Stimulated activated CD8-positive, alpha-beta memory T cell treated with anti-CD3 and anti-CD28 coated beads, Interleukin-15, amount 100 ng/mL, for 1 hour (primary cell): Measurements from ENCODE around the gene GRB2.
"Not testable (repeated sequence)": the region's sequence is repeated elsewhere in the genome, so short reads cannot be mapped to it uniquely, and the experiment has no call there.

Experiments
- DNase-seq: peaks from one replicate; pipeline ENCODE4 v3.0.0-alpha.2; 2020; ENCODE audit warnings: low read depth

GRB2 gene

DNA sequence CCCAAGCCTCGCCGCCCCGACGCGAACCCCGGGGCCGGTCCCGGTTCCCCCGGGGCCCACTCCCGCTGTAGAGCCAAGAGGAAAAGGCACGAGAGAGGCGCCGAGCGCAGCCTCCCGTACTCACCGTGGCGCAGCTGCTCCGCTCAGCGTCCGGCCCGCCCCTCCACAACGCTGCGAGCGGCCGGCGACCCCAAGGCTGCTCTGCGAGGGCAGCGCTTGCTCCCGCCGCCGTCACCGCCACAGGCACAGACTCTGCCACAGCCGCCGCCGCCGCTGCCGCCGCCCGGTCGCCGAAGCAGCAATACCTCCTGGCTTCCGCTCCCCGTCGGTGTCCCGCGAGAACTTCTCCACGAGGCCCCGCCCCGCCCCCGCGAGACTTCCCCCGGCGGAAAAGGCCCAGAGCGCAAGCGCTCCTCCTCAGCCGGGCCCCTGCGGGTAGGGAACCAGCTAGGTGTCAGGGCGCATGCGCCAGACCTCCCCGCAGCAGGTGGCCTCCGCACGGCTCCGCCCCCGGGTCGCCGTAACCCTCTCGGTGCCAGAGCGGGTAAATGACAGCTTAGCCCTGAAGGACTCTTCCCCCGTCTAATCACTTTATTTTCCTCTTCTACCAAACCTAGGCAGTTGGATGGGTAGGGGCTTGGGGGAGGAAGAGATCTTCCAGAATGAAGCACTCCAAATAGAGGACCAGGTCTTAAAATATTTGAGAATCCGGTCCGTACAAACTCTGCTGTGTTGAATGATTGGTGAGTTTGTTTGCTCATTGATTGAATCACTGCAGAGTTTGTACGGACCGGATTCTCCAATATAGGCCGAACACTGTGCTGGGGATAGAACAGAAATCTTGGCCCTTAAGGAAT lies at the start of gene GRB2:
Gene GRB2 (minus strand): TSS at position 314 of the 857 bp plus-strand sequence. CDS start 12,050 bp downstream, outside the sequence.
- DNase-seq, result peak; percentile 99

DNA sequence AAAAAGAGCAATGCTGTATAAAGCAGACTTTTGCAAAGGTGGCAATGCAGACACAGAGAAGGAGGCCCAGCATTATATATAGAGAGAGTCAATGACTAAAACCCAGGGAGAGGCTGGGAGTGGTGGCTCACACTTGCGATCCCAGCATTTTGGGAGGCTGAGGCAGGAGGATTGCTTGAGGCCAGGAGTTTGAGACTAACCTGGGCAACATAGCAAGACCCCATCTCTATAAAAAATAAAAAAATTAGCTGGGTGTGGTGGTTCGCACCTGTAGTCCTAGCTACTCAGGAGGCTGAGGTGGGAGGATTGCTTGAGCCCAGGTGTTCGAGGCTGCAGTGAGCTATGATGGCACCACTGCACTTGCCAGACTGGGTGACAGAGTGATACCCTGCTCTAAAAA lies 49.2 kb upstream of the GRB2 start:
- DNase-seq, result not testable (repeated sequence)

DNA sequence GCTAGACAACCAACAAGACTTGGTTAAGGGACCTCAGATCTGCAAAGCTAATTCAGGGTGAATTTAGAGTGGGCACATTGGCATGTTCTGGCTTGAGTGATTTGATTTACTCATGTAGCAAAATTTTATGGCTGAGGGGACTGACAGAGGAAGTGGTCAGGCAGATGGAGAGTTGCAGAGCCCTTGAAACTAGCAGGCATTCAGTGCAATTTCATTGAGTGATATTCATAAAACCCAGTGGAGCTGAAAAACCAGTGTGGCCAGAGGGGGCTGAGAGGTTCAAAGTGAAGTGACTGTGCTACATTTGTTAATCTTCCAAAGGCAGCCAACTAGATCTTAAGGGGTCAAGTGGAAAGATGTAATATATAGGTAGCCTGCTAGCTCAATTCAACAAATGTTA lies 48.7 kb upstream of the GRB2 start:
- DNase-seq, result no peak

DNA sequence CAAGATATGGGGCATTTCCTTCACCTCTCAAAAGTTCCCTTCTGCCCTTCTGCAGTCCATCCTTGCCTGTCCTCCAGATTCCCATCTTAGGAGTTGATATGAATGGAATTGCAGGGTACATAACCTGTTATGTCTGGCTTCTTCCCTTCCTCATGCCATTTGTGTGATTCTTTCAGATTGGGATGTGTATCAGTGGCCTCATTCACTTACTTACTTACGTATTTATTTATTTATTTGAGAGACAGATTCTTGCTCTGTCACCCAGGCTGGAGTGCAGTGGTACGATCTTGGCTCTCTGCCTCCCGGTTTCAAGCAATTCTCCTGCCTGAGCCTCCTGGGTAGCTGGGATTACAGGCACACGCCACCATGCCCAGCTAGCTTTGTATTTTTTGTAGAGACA lies 44.8 kb upstream of the GRB2 start:
- no peak for DNase-seq

DNA sequence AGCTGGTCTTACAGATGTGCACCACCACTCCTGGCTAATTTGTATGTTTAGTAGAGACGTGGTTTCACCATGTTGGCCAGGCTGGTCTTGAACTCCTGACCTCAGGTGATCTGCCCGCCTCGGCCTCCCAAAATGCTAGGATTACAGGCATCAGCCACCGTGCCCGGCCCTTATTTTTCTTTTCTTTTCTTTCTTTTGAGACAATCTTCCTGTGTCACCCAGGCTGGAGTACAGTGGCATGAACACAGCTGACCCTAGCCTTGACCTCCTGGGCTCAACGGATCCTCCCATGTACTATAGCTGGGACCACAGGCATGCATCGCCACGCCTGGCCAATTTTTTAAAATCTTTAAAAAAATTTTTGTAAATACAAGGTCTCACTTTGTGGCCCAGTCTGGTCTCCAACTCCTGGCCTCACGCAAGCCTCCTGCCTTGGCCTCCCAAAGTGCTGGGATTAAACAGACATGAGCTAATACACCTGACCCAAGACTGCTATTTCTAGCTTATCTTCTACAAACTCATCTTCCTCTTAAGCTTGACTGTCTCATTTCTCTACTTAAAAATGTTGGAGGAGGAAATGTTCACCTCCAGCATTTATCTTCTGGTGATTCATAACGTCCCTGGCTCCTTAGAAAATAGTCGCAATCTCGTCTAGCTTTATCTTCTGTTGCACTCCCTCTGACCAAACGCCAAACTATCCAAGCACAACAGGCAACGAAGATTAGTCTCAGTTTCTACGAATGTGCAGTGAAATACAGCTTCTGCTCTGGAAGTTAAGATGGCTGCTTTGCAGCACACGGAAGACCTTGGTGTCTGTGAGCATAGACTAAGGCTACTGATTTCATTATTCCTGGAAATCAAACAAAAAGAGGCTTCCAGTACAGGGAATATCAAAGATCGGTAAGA lies 42.7 kb upstream of the GRB2 start:
- DNase-seq, result no peak

DNA sequence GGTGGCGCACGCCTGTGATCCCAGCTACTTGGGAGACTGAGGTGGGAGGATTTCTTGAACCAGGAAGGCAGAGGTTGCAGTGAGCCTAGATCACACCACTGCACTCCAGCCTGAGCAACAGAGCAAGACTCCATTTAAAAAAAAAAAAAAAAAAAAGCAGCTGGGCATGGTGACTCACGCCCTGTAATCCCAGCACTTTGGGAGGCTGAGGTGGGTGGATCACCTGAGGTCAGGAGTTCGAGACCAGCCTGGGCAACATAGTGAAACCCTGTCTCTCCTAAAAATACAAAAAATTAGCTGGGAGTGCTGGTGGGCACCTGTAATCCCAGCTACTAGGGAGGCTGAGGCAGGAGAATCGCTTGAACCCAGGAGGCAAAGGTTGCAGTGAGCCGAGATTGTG lies 40.4 kb upstream of the GRB2 start:
- DNase-seq, result not testable (repeated sequence)

DNA sequence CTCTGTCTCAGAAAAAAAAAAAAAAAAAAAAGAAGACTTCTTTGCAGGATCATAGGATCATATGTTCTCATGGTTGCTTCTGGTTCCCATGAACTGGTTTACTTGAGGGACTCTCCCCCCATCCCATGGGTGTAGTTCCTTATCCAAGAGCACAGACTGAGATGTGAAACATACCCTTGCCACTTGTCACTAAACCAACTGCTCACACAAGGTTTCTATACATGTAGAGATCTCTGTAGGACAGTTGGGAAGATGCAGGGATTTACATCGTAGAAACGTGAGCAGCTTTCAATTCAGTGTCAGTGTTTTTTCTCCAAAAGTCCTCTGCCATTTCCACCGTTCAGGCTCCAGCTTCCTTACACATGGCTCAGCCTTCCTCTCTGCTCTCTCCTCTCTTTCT lies 39.8 kb upstream of the GRB2 start:
- no peak for DNase-seq

DNA sequence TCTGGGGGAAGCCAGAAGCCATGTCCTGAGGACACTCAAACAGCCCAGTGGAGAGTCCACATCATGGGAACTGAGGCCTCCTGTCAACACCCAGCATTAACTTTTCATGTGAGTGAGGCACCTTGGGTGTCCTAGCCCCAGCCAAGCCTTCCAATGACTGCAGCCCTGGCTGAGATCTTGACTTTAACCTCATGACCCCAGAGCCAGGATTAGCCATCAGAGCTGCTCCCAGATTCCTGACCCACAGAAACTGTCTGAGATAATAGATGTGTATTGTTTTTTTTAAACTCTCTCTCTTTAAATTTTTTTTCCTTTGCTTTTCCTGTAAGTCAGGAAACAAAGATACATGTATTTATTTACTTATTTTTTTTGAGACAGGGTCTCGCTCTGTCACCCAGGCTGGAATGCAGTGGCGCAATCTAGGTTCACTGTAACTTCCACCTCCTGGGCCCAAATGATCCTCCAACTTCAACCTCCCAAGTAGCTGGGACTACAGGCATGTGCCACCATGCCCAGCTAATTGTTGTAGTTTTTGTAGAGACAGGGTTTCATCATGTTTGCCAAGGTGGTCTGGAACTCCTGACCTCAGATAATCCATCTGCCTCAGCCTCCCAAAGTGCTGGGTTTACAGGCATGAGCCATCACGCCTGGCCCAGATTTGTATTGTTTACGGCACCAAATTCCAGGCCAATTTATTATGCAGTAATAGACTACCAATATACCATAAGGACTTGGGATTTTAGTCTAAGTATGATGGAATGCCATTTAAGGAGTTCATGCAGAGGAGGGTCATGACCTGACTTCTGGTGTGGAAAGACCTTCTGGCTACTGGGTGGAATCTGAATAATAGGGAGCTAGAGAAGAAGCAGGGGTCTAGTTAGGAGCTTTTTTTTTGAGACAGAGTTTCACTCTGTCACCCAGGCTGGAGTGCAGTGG lies 37.0 kb upstream of the GRB2 start:
- no peak for DNase-seq

DNA sequence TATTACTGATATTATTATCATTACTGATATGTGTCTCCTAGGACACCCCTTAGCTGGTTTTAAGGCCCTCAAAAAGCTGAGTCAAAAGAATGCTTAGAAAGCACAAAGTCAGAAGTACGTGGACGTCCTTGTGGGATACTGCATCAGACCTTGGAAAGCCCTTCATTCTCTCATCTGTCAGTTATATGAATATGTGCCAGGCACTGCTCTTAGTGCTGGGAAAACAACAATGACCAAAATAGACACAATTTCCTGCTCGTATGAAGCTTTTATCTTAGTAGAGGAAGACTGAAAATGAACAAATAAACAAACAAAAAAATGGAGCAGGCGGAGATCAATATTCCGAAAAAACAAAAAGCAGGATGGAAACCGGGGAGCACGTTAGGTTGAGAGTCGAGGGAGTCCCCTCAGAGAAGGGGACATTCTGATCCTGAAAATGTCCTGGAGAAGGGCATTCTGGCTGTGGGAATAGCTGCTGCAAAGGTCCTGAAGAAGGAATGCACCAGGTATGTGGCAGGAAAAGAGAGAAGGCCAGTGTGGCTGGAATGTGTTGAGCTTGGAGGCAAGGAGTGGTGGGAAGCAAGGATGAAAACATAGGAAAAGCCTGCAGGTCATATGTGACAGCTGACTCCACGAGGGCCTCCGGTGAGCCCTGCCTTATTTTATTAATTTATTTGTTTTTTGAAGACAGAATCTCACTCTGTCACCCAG lies 35.4 kb upstream of the GRB2 start:
- no peak for DNase-seq

DNA sequence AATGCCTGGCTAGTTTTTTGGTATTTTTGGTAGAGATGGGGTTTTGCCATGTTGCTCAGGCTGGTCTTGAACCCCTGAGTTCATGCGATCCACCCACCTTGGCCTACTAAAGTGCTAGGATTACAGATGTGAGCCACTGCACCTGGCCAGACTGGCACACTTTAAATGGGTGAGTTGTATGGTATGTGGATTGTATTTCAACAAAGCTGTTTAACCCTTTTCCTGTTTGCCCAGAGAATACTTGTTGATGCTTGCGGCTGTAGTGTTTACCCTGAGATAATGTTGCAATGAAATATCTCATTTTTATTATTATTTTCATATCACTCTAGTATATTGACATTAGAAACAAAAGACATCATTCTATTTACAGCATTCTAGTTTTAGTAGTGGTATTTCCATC lies 33.8 kb upstream of the GRB2 start:
- DNase-seq, result no peak

DNA sequence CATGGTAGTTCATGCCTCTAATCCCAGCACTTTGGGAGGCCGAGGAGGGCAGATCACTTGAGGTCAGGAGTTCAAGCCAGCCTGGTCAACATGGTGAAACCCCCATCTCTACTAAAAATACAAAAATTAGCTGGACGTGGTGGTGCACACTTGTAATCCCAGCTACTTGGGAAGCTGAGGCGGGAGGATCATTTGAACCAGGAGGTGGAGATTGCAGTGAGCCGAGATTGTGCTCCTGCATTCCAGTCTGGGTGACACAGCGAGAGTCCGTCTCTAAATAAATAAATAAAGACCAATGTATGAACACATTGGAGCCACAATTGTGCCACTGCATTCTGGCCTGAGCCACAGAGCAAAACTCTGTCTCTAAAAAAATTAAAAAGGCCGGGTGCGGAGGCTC lies 31.9 kb upstream of the GRB2 start:
- not testable (repeated sequence) for DNase-seq

DNA sequence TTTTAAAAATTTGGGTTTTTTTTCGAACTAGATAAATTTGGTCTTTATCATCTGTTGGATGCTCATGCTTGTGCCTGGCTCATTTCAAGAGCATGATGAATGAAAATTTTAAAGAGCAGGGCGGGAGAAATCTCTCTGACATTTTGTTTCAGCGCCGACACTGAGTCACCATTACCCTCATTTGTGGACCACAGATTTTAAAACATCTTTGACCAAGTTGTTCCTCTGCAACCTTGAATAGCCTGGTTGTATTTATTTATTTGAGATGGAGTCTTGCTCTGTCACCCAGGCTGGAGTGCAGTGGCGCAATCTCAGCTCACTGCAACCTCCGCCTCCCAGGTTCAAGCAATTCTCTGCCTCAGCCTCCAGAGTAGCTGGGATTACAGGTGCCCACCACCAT lies 29.0 kb upstream of the GRB2 start:
- not testable (repeated sequence) for DNase-seq

DNA sequence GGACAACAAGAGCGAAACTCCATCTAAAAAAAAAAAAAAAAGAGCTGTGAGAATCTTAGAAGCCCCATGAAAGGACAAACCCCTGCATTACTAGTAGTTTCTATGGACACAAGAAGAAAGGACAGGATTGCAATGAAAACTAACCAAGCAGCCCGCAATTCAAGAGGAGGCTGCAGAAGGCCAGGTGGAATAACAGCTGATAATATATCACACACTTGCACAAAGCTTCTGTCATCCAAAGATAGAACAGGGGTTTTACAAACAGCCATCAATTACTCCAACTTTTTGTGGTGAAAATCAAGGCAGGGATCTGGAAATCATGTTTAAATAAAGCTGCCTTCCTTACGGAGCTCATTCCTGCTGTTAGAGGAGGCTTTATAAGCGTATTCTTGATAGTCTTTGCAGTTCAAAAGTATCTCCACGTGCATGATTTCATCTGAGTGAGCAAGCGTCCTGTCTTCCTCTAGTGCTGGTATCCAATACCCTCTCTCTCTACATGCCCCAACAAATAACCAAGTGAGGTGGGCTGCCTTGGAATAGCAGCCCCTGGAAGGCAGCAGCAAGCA lies 27.8 kb upstream of the GRB2 start:
- no peak for DNase-seq

DNA sequence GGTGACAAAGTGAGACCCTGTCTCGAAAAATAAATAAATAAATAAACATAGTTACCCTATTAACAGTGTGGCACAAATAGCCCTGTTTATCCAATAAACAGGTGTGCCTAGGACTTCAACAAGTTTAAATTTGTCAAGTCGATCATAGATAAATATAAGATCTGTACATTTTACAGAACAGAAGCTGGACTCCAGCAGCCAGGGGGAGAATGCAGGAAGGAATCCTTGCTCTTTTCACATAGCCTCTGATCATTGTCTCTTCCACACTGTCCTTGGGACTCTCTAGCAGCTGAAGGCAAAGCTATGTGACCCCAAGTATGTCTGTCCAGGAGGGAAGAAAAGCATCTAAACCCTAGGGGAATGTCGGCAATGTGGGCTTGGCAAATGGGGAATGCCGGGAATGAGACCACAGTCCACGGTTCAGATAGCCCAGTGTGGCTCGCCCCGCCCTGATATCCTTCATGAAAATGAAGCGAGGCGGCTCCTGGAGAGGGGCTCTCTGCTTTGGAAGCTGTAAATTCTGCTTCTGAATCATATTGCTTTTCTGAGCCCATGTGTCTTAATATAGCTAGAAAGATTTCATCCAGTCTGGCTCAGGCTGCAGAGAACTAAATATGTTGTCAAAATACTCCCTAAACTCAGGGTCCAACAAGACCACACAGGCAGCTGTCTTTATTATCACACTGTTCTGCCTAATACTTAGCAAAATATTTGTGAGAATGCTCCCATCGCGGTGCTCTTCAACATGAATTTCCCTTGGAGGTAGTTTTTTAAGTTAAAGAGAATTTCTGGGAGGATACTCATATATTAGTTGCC lies 24.9 kb upstream of the GRB2 start:
- no peak for DNase-seq

DNA sequence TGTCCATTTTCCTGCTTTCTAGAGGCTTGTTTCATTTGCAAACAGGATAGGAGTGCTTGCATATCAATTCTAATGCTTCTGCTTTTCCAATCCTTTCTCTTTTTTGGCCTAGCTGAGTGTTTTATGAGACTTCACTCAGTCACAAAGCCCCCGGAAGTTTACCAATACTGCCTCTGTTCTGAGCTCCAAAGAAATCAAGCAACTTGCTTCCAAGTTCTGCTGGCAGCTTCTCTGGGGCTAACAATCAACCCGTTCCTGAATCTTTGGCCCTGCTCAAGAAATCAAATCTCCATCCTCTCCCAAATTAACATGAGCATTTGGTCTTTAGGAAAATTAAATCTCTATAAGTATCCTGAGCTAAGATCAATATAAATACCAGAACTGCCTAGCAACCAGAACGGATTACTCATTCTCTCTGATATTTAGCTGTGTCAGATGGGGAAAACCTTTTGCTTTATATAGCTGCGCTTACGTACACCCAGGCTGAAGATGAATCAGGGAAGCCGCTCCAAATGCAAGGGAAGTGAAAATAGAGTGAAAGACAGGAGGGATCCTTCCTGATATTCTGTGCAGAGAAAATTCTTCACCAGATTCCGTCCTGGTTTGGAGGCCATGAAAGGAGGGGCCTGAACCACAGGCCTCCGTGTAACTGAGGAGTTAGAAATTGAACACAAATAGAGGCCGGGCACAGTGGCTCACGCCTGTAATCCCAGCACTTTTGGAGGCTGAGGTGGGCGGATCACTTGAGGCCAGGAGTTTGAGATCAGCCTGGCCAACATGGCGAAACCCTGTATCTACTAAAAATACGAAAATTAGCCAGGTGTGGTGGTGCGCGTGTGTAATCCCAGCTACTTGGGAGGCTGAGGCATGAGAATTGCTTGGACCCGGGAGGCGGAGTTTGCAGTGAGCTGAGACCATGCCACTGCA lies 23.3 kb upstream of the GRB2 start:
- DNase-seq, result no peak

DNA sequence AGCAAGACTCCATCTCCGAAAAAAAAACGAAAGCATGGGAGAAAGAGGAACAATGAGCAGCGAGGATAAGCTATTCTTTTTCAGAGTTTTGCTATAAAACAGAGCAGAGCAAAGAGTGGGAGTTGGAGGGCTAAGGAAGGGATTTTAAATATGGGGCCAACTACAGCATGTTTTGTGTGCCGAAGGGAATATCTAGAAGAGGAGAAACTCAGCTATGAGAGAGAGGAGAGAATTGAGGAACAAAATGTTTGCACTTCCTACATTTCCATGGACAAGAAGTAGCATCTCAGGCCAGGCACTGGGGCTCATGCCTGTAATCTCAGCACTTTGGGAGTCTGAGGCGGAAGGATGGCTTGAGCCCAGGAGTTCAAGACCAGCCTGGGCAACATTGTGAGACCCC lies 13.1 kb upstream of the GRB2 start:
- no peak for DNase-seq

DNA sequence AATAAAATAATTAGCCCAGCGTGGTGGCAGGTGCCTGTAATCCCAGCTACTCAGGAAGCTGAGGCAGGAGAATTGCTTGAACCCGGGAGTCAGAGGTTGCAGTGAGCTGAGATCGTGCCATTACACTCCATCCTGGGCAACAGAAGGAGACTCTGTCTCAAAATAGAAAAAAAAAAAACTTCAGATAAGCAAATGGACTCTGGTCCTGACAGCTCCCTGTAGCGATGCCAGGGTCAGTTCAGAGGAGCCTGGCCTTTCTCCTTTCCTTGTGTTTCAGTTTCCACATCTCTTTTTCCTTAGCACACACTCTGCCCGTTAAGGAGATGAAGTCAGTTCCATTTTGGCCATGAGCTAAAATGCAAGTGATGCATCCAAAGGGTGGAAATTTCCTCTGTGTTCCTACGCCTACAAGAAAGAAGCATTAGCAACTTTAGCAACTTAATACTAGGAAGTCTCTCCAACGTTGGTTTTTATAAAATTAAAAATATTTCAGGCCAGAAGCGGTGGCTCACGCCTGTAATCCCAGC lies 11.6 kb upstream of the GRB2 start:
- no peak for DNase-seq

DNA sequence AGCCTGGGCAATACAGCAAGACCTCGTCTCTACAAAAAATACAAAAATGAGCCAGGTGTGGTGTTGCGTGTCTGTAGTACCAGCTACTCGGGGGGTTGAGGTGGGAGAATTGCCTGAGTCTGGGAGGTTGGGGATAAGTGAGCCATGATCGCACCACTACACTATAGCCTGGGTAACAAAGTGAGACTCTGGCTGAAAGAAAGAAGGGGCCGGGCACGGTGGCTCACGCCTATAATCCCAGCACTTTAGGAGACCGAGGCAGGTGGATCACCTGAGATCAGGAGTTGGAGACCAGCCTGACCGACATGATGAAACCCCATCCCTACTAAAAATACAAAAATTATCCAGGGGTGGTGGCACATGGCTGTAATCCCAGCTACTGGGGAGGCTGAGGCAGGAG lies 10.5 kb upstream of the GRB2 start:
- DNase-seq, result no peak

DNA sequence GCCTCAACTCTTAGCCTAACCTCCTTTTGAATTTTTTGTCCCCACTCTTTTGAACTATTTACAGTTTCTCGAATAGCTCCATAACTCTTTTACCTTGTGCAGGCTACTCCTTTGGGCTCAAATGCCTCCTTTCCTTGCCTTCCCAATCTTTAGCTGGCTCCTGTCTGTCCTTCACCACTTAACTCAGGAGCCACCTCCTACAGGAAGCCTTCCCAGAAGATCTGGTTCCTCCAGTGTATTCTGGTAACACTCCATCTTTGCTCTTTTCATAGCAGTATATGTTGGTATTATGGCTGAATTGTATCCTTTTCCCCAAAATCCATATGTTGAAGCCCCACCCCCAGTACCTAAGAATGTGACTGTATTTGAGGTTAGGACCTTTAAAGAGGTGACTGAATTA lies 9.0 kb upstream of the GRB2 start:
- no peak for DNase-seq
